K562 (cell line): ENCODE data around the gene FAM222A.

Source experiments
- CEBPB ChIP-seq: fragments of 450-650 bp; IDR thresholded peaks from 2 replicates; pipeline ENCODE4 v1.6.1; 2016; ENCODE audit warnings: missing genetic modification characterization, missing compliant biosample characterization
- CHD2 ChIP-seq: IDR thresholded peaks from 2 replicates; pipeline ENCODE4 v1.6.1; 2011; ENCODE audit warnings: low read depth, low read length
- SIN3B ChIP-seq: fragments of 450-650 bp; IDR thresholded peaks from 2 replicates; pipeline ENCODE4 v1.6.1; 2017; ENCODE audit warnings: low read depth, mild to moderate bottlenecking, moderate library complexity
- SRF ChIP-seq, 2 experiments: fragments of 250-450, 450-650 bp in 1 of 2; sonication (Bioruptor Pico) in 1 of 2; sonication (generic) in 1 of 2; formaldehyde crosslinking; IDR thresholded peaks; 2 replicates each; pipeline versions ENCODE4 v1.5.0 to v1.5.1; 2020 to 2022; ENCODE audit warnings: mild to moderate bottlenecking in 1 of 2, missing genetic modification reagents in 1 of 2
- ZNF766 ChIP-seq: fragments of 200-800 bp; sonication (Bioruptor generic); conservative IDR thresholded peaks from 2 replicates; pipeline ENCODE4 v1.6.1; 2016; ENCODE audit warnings: missing genetic modification characterization, missing compliant biosample characterization
- TF ChIP-seq, protein P1 (sequence below): sonication (generic); formaldehyde crosslinking; IDR thresholded peaks from 2 replicates; pipeline ENCODE4 v1.8.1; 2023; ENCODE audit warnings: mild to moderate bottlenecking, missing genetic modification reagents, moderate library complexity
- TF ChIP-seq, protein P2 (sequence below): fragments of 450-650 bp; formaldehyde crosslinking; IDR thresholded peaks from 2 replicates; pipeline ENCODE4 v1.4.0; 2020; ENCODE audit warnings: mild to moderate bottlenecking, mixed read lengths
- TF ChIP-seq, protein P3 (sequence below): sonication (generic); formaldehyde crosslinking; IDR thresholded peaks from 2 replicates; pipeline ENCODE4 v1.9.0; 2022; ENCODE audit warnings: mild to moderate bottlenecking, missing genetic modification reagents

DNA sequence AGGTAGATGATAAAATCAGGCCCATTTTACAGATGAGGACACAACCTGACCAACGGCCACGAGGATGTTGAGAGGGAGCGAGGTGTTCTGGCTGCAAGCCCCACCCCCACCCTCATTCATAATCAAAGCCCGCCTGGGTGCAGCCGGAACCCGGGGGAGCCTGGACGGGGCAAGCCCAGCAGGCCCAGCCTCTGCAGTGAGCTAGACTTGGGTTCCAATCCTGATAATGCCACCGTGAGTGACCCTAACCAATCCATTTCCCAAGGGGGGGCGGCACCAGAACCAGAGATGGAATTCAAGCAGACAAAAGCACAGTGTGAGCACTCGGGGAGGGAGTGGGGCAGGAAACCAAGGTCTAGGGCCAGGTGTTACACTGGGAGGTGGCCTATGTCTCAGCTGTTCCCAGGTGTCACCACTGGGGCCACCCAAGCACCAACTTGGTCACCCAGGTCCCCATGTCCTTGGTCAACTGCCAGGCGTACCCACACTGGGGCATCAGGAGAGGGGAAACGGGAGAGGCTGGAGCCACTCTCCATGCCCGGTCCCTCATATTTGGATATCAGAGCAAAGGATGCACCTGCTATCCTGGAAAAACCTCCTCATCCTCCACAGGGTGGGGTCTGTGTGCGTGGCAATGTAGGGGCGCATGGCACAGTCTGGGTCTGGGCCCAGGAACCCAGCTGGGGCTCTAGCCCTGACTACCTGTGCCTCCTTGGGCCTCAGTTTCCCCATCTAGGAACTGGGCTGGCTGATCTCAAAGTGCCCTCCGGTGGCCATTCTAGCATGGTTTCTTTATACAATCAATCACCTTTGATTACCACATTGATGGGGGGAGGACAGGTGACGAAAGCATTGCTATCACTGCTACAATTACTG, 58.4 kb downstream of the FAM222A start:
- TF ChIP-seq CEBPB (tag) (no peak), SIN3B (no peak), ZNF766 (CRISPR knock-in tag) (no peak), CHD2 (no peak), SRF (CRISPR knock-in tag; IDR thresholded peaks at IDR 0.05) (no peak)
- TF ChIP-seq, protein P1, sequence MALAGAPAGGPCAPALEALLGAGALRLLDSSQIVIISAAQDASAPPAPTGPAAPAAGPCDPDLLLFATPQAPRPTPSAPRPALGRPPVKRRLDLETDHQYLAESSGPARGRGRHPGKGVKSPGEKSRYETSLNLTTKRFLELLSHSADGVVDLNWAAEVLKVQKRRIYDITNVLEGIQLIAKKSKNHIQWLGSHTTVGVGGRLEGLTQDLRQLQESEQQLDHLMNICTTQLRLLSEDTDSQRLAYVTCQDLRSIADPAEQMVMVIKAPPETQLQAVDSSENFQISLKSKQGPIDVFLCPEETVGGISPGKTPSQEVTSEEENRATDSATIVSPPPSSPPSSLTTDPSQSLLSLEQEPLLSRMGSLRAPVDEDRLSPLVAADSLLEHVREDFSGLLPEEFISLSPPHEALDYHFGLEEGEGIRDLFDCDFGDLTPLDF (CRISPR knock-in tag), result no peak
- TF ChIP-seq, protein P2, sequence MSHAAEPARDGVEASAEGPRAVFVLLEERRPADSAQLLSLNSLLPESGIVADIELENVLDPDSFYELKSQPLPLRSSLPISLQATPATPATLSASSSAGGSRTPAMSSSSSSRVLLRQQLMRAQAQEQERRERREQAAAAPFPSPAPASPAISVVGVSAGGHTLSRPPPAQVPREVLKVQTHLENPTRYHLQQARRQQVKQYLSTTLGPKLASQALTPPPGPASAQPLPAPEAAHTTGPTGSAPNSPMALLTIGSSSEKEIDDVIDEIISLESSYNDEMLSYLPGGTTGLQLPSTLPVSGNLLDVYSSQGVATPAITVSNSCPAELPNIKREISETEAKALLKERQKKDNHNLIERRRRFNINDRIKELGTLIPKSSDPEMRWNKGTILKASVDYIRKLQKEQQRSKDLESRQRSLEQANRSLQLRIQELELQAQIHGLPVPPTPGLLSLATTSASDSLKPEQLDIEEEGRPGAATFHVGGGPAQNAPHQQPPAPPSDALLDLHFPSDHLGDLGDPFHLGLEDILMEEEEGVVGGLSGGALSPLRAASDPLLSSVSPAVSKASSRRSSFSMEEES, result no peak
- TF ChIP-seq, protein P3, sequence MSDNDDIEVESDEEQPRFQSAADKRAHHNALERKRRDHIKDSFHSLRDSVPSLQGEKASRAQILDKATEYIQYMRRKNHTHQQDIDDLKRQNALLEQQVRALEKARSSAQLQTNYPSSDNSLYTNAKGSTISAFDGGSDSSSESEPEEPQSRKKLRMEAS (CRISPR knock-in tag), result no peak
